Measurements from ENCODE around the gene PAGE2.

DNA sequence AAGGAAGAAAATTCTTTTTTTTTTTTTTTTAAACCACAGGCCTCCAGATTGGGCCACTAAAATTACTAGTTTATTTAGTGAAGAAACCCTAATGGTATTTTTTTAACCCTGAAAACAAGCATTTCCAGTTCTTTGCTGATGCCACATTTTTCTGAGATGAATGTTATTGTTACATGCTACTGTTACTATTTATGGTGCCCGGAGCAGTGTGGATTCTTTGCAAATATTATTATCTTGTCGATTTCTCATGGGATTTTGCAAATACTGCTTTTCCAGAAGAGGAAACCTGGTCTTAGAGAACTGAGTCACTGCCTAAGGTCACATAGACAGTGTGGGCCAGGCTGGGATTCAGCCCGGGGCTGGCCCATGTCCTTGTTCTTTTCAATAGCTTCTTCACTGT lies 49.3 kb upstream of the PAGE2 start:
- no peak for TF ChIP-seq CTCF (IDR thresholded peaks at IDR 0.05)
- no peak for TF ChIP-seq POLR2A (IDR thresholded peaks at IDR 0.05)
